GM23338 (cell line): ENCODE results near the gene WNT7A.

Source experiments
- CTCF ChIP-seq, 2 experiments: fragments of 200-600 bp in 1 of 2; sonication (generic) in 1 of 2; conservative IDR thresholded peaks; 2 replicates each; pipeline versions ENCODE4 v1.5.1 to v1.6.1; 2016 to 2017; ENCODE audit warnings: antibody characterized with exemption in 2 of 2, low read depth in 2 of 2, mild to moderate bottlenecking in 2 of 2, moderate library complexity in 1 of 2
- ZNF331 ChIP-seq: fragments of 250-450 bp; sonication (Bioruptor Pico); IDR thresholded peaks from 2 replicates; pipeline ENCODE4 v1.5.0; 2020; ENCODE audit warnings: low read depth, mild to moderate bottlenecking, moderate library complexity

GRCh38 chr3:13878281-13879101 is 1.4 kb downstream of the WNT7A start:
- TF ChIP-seq CTCF (conservative IDR thresholded peaks at IDR 0.05; ENCODE audit: low read depth in 2 of 2), result no peak
- no peak for TF ChIP-seq ZNF331 (CRISPR knock-in tag)
